Trophoblast cell (in vitro differentiated cells and primary cell): Measurements from ENCODE around the gene GALR1.

ENCODE experiments used
- DNase-seq, 2 donors: peaks; one replicate each; pipeline ENCODE4 v3.0.0-alpha.2; 2016
- H2AFZ ChIP-seq: 2 replicates; pipeline ENCODE4 v1.6.1; 2013; ENCODE audit warnings: low read length, moderate library complexity, mild to moderate bottlenecking; ENCODE audit not compliant: insufficient read depth, poor library complexity
- H2AK5ac ChIP-seq: 2 replicates; pipeline ENCODE4 v1.6.1; 2013; ENCODE audit warnings: mild to moderate bottlenecking, low read length
- H2BK120ac ChIP-seq: 2 replicates; pipeline ENCODE4 v1.6.1; 2013; ENCODE audit warnings: low read length, mild to moderate bottlenecking, moderate library complexity; ENCODE audit not compliant: insufficient read depth, poor library complexity
- H2BK12ac ChIP-seq: 2 replicates; pipeline ENCODE4 v1.6.1; 2013; ENCODE audit warnings: mild to moderate bottlenecking, low read length, moderate library complexity
- H2BK5ac ChIP-seq: 2 replicates; pipeline ENCODE4 v1.6.1; 2013; ENCODE audit warnings: low read length, low read depth, moderate library complexity, mild to moderate bottlenecking; ENCODE audit not compliant: poor library complexity
- H3K14ac ChIP-seq: 2 replicates; pipeline ENCODE4 v1.6.1; 2013; ENCODE audit warnings: mild to moderate bottlenecking, low read length
- H3K18ac ChIP-seq: 2 replicates; pipeline ENCODE4 v1.6.1; 2013; ENCODE audit warnings: mild to moderate bottlenecking, low read length
- H3K23ac ChIP-seq: 2 replicates; pipeline ENCODE4 v1.6.1; 2013; ENCODE audit warnings: low read length
- H3K27ac ChIP-seq: 2 replicates; pipeline ENCODE4 v1.5.1; 2013; ENCODE audit warnings: low read depth, mild to moderate bottlenecking, inconsistent platforms, low read length, moderate library complexity
- H3K27me3 ChIP-seq: 2 replicates; pipeline ENCODE4 v1.6.1; 2013; ENCODE audit warnings: inconsistent platforms, mild to moderate bottlenecking, low read length, moderate library complexity; ENCODE audit not compliant: insufficient read depth
- H3K36me3 ChIP-seq, 2 experiments: 1 replicate in 1 of 2; 2 replicates in 1 of 2; pipeline ENCODE4 v1.6.1; 2013; ENCODE audit warnings: low read length in 2 of 2, mild to moderate bottlenecking in 2 of 2, moderate library complexity in 1 of 2; ENCODE audit not compliant: insufficient read depth in 2 of 2, control insufficient read depth in 1 of 2
- H3K4ac ChIP-seq: 2 replicates; pipeline ENCODE4 v1.6.1; 2013; ENCODE audit warnings: low read depth, mild to moderate bottlenecking, low read length, moderate library complexity
- H3K4me1 ChIP-seq, 2 experiments: 1 replicate in 1 of 2; 2 replicates in 1 of 2; pipeline ENCODE4 v1.6.1; 2013; ENCODE audit warnings: low read length in 2 of 2, mild to moderate bottlenecking in 2 of 2, moderate library complexity in 1 of 2; ENCODE audit not compliant: insufficient read depth in 2 of 2, control insufficient read depth in 1 of 2
- H3K4me2 ChIP-seq: 2 replicates; pipeline ENCODE4 v1.6.1; 2013; ENCODE audit warnings: inconsistent platforms, mild to moderate bottlenecking, low read length, moderate library complexity
- H3K4me3 ChIP-seq: 2 replicates; pipeline ENCODE4 v1.5.1; 2013; ENCODE audit warnings: mild to moderate bottlenecking, low read depth, low read length, inconsistent platforms
- H3K79me1 ChIP-seq: one replicate; pipeline ENCODE4 v1.6.1; 2013; ENCODE audit warnings: low read length
- H3K79me2 ChIP-seq: 2 replicates; pipeline ENCODE4 v1.6.1; 2013; ENCODE audit warnings: low read length, mild to moderate bottlenecking; ENCODE audit not compliant: control insufficient read depth, insufficient read depth, poor library complexity
- H3K9ac ChIP-seq: 2 replicates; pipeline ENCODE4 v1.6.1; 2013; ENCODE audit warnings: mild to moderate bottlenecking, low read length
- H3K9me3 ChIP-seq: 2 replicates; pipeline ENCODE4 v1.6.1; 2013; ENCODE audit warnings: low read depth, mild to moderate bottlenecking, control low read depth, inconsistent platforms, low read length; ENCODE audit not compliant: insufficient read depth
- H4K12ac ChIP-seq: 2 replicates; pipeline ENCODE4 v1.6.1; 2013; ENCODE audit warnings: low read depth, mild to moderate bottlenecking, low read length, moderate library complexity
- H4K8ac ChIP-seq: 2 replicates; pipeline ENCODE4 v1.6.1; 2013; ENCODE audit warnings: low read depth, mild to moderate bottlenecking, low read length, moderate library complexity
- H4K91ac ChIP-seq: one replicate; pipeline ENCODE4 v1.6.1; 2013; ENCODE audit warnings: low read depth, mild to moderate bottlenecking, low read length, moderate library complexity
- WGBS: extraction: QIAGEN DNeasy Blood & Tissue Kit; methylation state at CpG from one replicate; pipeline ENCODE4 v1.1.7; 2013; ENCODE audit warnings: missing lambda C conversion rate; ENCODE audit not compliant: insufficient read length, insufficient coverage; ENCODE audit errors: extremely low coverage; 5-methylcytosine and 5-hydroxymethylcytosine counted together

Gene GALR1

GRCh38 chr18:77316641-77317040 lies 67.0 kb downstream of the GALR1 start:
- Histone ChIP-seq H3K4me3 (no peak overlapping the region), H3K4ac (no peak overlapping the region), H3K4me1 (peaks cover 0 to 3% of the 10 kb centered on the region in 2 experiments), H4K91ac (no peak overlapping the region), H4K12ac (no peak overlapping the region), H3K79me1 (no peaks in the 10 kb centered on the region), H3K79me2 (no peaks in the 10 kb centered on the region), H2AFZ (no peak overlapping the region), H2BK12ac (no peak overlapping the region), H2BK5ac (no peak overlapping the region), H4K8ac (no peak overlapping the region), H3K36me3 (no peaks in the 10 kb centered on the region), H3K27me3 (no peaks in the 10 kb centered on the region), H2AK5ac (no peak overlapping the region), H3K23ac (no peak overlapping the region), H3K14ac (no peak overlapping the region), H3K9me3 (no peaks in the 10 kb centered on the region), H3K4me2 (no peak overlapping the region), H3K18ac (no peak overlapping the region), H3K9ac (no peak overlapping the region), H3K27ac (no peak overlapping the region), H2BK120ac (no peak overlapping the region)
- no CpG with 5 or more reads among the region's 4 CpGs for WGBS
- no peak for DNase-seq

GRCh38 chr18:77320971-77321559 lies 71.4 kb downstream of the GALR1 start:
- Histone ChIP-seq H3K9me3 (peaks cover 2% of the 10 kb centered on the region), H3K23ac (no peak overlapping the region), H3K4me3 (no peak overlapping the region), H3K79me1 (no peaks in the 10 kb centered on the region), H3K4me1 (peaks cover 0 to 2% of the 10 kb centered on the region in 2 experiments), H2AFZ (no peak overlapping the region), H3K18ac (no peak overlapping the region), H3K27me3 (no peaks in the 10 kb centered on the region), H2BK5ac (no peak overlapping the region), H3K79me2 (no peaks in the 10 kb centered on the region), H4K91ac (no peak overlapping the region), H3K9ac (no peak overlapping the region), H4K8ac (no peak overlapping the region), H3K14ac (no peak overlapping the region), H2AK5ac (no peak overlapping the region), H3K36me3 (no peaks in the 10 kb centered on the region), H4K12ac (no peak overlapping the region), H3K4me2 (no peak overlapping the region), H3K4ac (no peak overlapping the region), H2BK12ac (no peak overlapping the region), H2BK120ac (no peak overlapping the region), H3K27ac (no peak overlapping the region)
- WGBS, result no CpG with 5 or more reads among the region's 5 CpGs
- no peak for DNase-seq

- H3K18ac ChIP-seq, result no peak overlapping the region
- no peaks in the 10 kb centered on the region for H3K4me1 ChIP-seq
- no CpG with 5 or more reads among the region's 23 CpGs for WGBS
- H3K9ac ChIP-seq, result no peak overlapping the region
- H2AK5ac ChIP-seq, result no peak overlapping the region
- H4K8ac ChIP-seq, result no peak overlapping the region
- H2AFZ ChIP-seq, result no peak overlapping the region
- no peak overlapping the region for H2BK120ac ChIP-seq
- no peak overlapping the region for H3K4me3 ChIP-seq
- no peaks in the 10 kb centered on the region for H3K79me2 ChIP-seq
- no peak overlapping the region for H3K4me2 ChIP-seq
- H3K9me3 ChIP-seq, result peaks cover 2% of the 10 kb centered on the region
- no peaks in the 10 kb centered on the region for H3K27me3 ChIP-seq
- H3K23ac ChIP-seq, result no peak overlapping the region
- no peak overlapping the region for H4K12ac ChIP-seq
- no peaks in the 10 kb centered on the region for H3K79me1 ChIP-seq
- H3K4ac ChIP-seq, result no peak overlapping the region
- no peak overlapping the region for H2BK12ac ChIP-seq
- no peaks in the 10 kb centered on the region for H3K36me3 ChIP-seq
- no peak overlapping the region for H3K14ac ChIP-seq
- no peak overlapping the region for H3K27ac ChIP-seq
- no peak overlapping the region for H4K91ac ChIP-seq
- no peak for DNase-seq
- H2BK5ac ChIP-seq, result no peak overlapping the region
Measured at GRCh38 chr18:77321823-77322805, 72.5 kb downstream of the GALR1 start.

- H4K91ac ChIP-seq, result no peak overlapping the region
- no peaks in the 10 kb centered on the region for H3K79me2 ChIP-seq
- H3K4me1 ChIP-seq, result no peaks in the 10 kb centered on the region
- H3K27ac ChIP-seq, result no peak overlapping the region
- H3K14ac ChIP-seq, result no peak overlapping the region
- H3K27me3 ChIP-seq, result no peaks in the 10 kb centered on the region
- H2BK12ac ChIP-seq, result no peak overlapping the region
- H4K8ac ChIP-seq, result no peak overlapping the region
- H3K9ac ChIP-seq, result no peak overlapping the region
- H3K79me1 ChIP-seq, result no peaks in the 10 kb centered on the region
- DNase-seq, result no peak
- H3K4me2 ChIP-seq, result no peak overlapping the region
- no peak overlapping the region for H2AK5ac ChIP-seq
- H3K4me3 ChIP-seq, result no peak overlapping the region
- H3K23ac ChIP-seq, result no peak overlapping the region
- H3K9me3 ChIP-seq, result peaks cover 2% of the 10 kb centered on the region
- no CpG with 5 or more reads among the region's 12 CpGs for WGBS
- H3K18ac ChIP-seq, result no peak overlapping the region
- H3K4ac ChIP-seq, result no peak overlapping the region
- H2BK5ac ChIP-seq, result no peak overlapping the region
- no peaks in the 10 kb centered on the region for H3K36me3 ChIP-seq
- H4K12ac ChIP-seq, result no peak overlapping the region
- H2AFZ ChIP-seq, result no peak overlapping the region
- H2BK120ac ChIP-seq, result no peak overlapping the region
Measured at GRCh38 chr18:77323640-77324299, 74.1 kb downstream of the GALR1 start.
